Smooth muscle cell (in vitro differentiated cells): Measurements from ENCODE around the gene DISC1. TPM values are rescaled to one million over a fixed set of nuclear protein-coding genes. Genes with fewer than 3 reads are reported as not detected.

Source experiments
- DNase-seq: peaks from one replicate; lab custom pipeline; 2025; ENCODE audit not compliant: unreplicated experiment; lab: John Stamatoyannopoulos, UW
- H2AFZ ChIP-seq: fragments of 200-600 bp; sonication (generic); 2 replicates; pipeline ENCODE4 v1.6.0; 2016; ENCODE audit warnings: antibody characterized with exemption, low read depth, mild to moderate bottlenecking
- H3F3A ChIP-seq: fragments of 200-600 bp; sonication (generic); 2 replicates; pipeline ENCODE4 v1.6.0; 2017; ENCODE audit warnings: antibody characterized with exemption, low read depth
- H3K27ac ChIP-seq: fragments of 200-600 bp; sonication (generic); 2 replicates; pipeline ENCODE4 v1.5.1; 2016; ENCODE audit warnings: low read depth, mild to moderate bottlenecking
- H3K27me3 ChIP-seq: fragments of 200-600 bp; sonication (generic); 2 replicates; pipeline ENCODE4 v1.6.1; 2016; ENCODE audit warnings: low read depth, mild to moderate bottlenecking
- H3K36me3 ChIP-seq: fragments of 200-600 bp; sonication (generic); 2 replicates; pipeline ENCODE4 v1.5.1; 2016; ENCODE audit warnings: low read depth
- H3K4me1 ChIP-seq: fragments of 200-600 bp; sonication (generic); 2 replicates; pipeline ENCODE4 v1.5.1; 2016; ENCODE audit warnings: low read depth
- H3K4me2 ChIP-seq: fragments of 200-600 bp; sonication (generic); 2 replicates; pipeline ENCODE4 v1.6.0; 2016; ENCODE audit warnings: mild to moderate bottlenecking
- H3K4me3 ChIP-seq: fragments of 200-600 bp; sonication (generic); 2 replicates; pipeline ENCODE4 v1.5.1; 2016; ENCODE audit warnings: mild to moderate bottlenecking
- H3K79me2 ChIP-seq: fragments of 200-600 bp; sonication (generic); 2 replicates; pipeline ENCODE4 v1.6.0; 2016; ENCODE audit warnings: low read depth, mild to moderate bottlenecking
- H3K9ac ChIP-seq: fragments of 200-600 bp; sonication (generic); 2 replicates; pipeline ENCODE4 v1.6.0; 2016; ENCODE audit warnings: low read depth
- H3K9me3 ChIP-seq: fragments of 200-600 bp; sonication (generic); replicated peaks from 2 replicates; pipeline ENCODE4 v1.5.1; 2016; ENCODE audit warnings: low read depth
- H4K20me1 ChIP-seq: fragments of 200-600 bp; sonication (generic); 2 replicates; pipeline ENCODE4 v1.6.0; 2016; ENCODE audit warnings: low read depth
- CTCF ChIP-seq: fragments of 200-600 bp; sonication (generic); IDR thresholded peaks from 2 replicates; pipeline ENCODE4 v1.5.1; 2017; ENCODE audit warnings: borderline replicate concordance, mild to moderate bottlenecking, antibody characterized with exemption; ENCODE audit not compliant: insufficient read depth, poor library complexity, severe bottlenecking
- WGBS: methylation state at CpG from one replicate; pipeline ENCODE4 v1.1.7; 2016; ENCODE audit warnings: low lambda C conversion rate; 5-methylcytosine and 5-hydroxymethylcytosine counted together
- polyA plus RNA-seq: library from polyadenylated mRNA; unstranded; fragments of >200 nt; fragmentation: Nextera tagmentation; extraction: Ambion mirVana; gene quantifications from 2 replicates; pipeline ENCODE4 v1.2.1, GENCODE V29; 2016
- total RNA-seq: library from RNA; depleted of rRNA; stranded (reverse); fragments of >200 nt; gene quantifications from 2 replicates; pipeline ENCODE4 v1.2.3, GENCODE V29; 2014

The DISC1 gene
- total and polyA plus RNA-seq, 2 experiments from 2014 or later, result 0.89 to 4.3 TPM

- Histone ChIP-seq H3K4me1 (peaks cover 6% of the 10 kb centered on the region), H3K27ac (no peak overlapping the region), H3K27me3 (no peaks in the 10 kb centered on the region), H3K79me2 (no peaks in the 10 kb centered on the region), H3K9me3 (no peaks in the 10 kb centered on the region), H3K36me3 (no peaks in the 10 kb centered on the region), H4K20me1 (no peaks in the 10 kb centered on the region), H2AFZ (no peak overlapping the region), H3F3A (no peaks in the 10 kb centered on the region), H3K4me2 (no peak overlapping the region), H3K9ac (no peak overlapping the region), H3K4me3 (no peak overlapping the region)
- 73% methylated on average over 4 of the region's 4 CpGs for WGBS
- DNase-seq, result no peak
- TF ChIP-seq CTCF, result no peak
Measured at GRCh38 chr1:232049335-232049734, 422.7 kb downstream of the DISC1 start.

GRCh38 chr1:232057217-232057895, 430.8 kb downstream of the DISC1 start:
- Histone ChIP-seq H3K9me3 (no peaks in the 10 kb centered on the region), H3K4me3 (no peak overlapping the region), H3K4me2 (no peak overlapping the region), H4K20me1 (no peaks in the 10 kb centered on the region), H3K4me1 (no peaks in the 10 kb centered on the region), H3K9ac (no peak overlapping the region), H3K36me3 (no peaks in the 10 kb centered on the region), H3K27ac (no peak overlapping the region), H2AFZ (no peak overlapping the region), H3F3A (no peaks in the 10 kb centered on the region), H3K79me2 (no peaks in the 10 kb centered on the region), H3K27me3 (no peaks in the 10 kb centered on the region)
- DNase-seq, result no peak
- no peak for TF ChIP-seq CTCF
- WGBS, result 82% methylated on average over 10 of the region's 10 CpGs

GRCh38 chr1:232057896-232058274, 431.3 kb downstream of the DISC1 start:
- Histone ChIP-seq H3K9me3 (no peaks in the 10 kb centered on the region), H3K4me3 (no peak overlapping the region), H4K20me1 (no peaks in the 10 kb centered on the region), H3K36me3 (no peaks in the 10 kb centered on the region), H3K79me2 (no peaks in the 10 kb centered on the region), H3K27ac (no peak overlapping the region), H3K4me1 (no peaks in the 10 kb centered on the region), H3F3A (no peaks in the 10 kb centered on the region), H2AFZ (no peak overlapping the region), H3K27me3 (no peaks in the 10 kb centered on the region), H3K9ac (no peak overlapping the region), H3K4me2 (no peak overlapping the region)
- no peak for TF ChIP-seq CTCF
- no peak for DNase-seq
- WGBS, result 95% methylated on average over 1 of the region's 1 CpG

GRCh38 chr1:232059726-232060374, 433.3 kb downstream of the DISC1 start:
- no peaks in the 10 kb centered on the region for H3K4me1 ChIP-seq
- WGBS, result 83% methylated on average over 8 of the region's 8 CpGs
- no peak for DNase-seq
- no peaks in the 10 kb centered on the region for H4K20me1 ChIP-seq
- H3K9ac ChIP-seq, result no peak overlapping the region
- no peaks in the 10 kb centered on the region for H3K36me3 ChIP-seq
- H3K27ac ChIP-seq, result no peak overlapping the region
- no peaks in the 10 kb centered on the region for H3F3A ChIP-seq
- H3K27me3 ChIP-seq, result no peaks in the 10 kb centered on the region
- no peak overlapping the region for H2AFZ ChIP-seq
- no peak overlapping the region for H3K4me2 ChIP-seq
- no peaks in the 10 kb centered on the region for H3K9me3 ChIP-seq
- no peak overlapping the region for H3K4me3 ChIP-seq
- TF ChIP-seq CTCF, result no peak
- H3K79me2 ChIP-seq, result no peaks in the 10 kb centered on the region
